HG02840 (cell line): Measurements from ENCODE around the gene ZNF837.
"Not testable (repeated sequence)": the region's sequence is repeated elsewhere in the genome, so short reads cannot be mapped to it uniquely, and the experiment has no call there.

Source experiments
- ATAC-seq: cut with Tn5 transposase; IDR thresholded peaks from one replicate; pipeline ENCODE4 v1.9.1; 2021; ENCODE audit warnings: mild to moderate bottlenecking, moderate library complexity, moderate number of reproducible peaks; ENCODE audit not compliant: unreplicated experiment, low FRiP score

The ZNF837 gene

GRCh38 chr19:58351990-58352755 lies 28.7 kb downstream of the ZNF837 start:
- ATAC-seq: no peak

GRCh38 chr19:58351558-58351878 lies 29.3 kb downstream of the ZNF837 start:
- no peak for ATAC-seq

GRCh38 chr19:58350871-58351557 lies 29.8 kb downstream of the ZNF837 start:
- ATAC-seq: no peak

GRCh38 chr19:58350001-58350861 lies 30.6 kb downstream of the ZNF837 start:
- no peak for ATAC-seq

GRCh38 chr19:58349590-58349989 lies 31.2 kb downstream of the ZNF837 start:
- no peak for ATAC-seq

- ATAC-seq: not testable (repeated sequence)
Observed at GRCh38 chr19:58348080-58348479, 32.8 kb downstream of the ZNF837 start.

GRCh38 chr19:58346961-58347929 lies 33.6 kb downstream of the ZNF837 start:
- peak; percentile 64 for ATAC-seq

GRCh38 chr19:58345558-58345957 lies 35.3 kb downstream of the ZNF837 start:
- ATAC-seq: no peak

- ATAC-seq: no peak
Observed at GRCh38 chr19:58338825-58339558, 41.8 kb downstream of the ZNF837 start.

GRCh38 chr19:58338336-58338735 lies 42.5 kb downstream of the ZNF837 start:
- ATAC-seq: no peak

- ATAC-seq: no peak
Observed at GRCh38 chr19:58336820-58337219, 44.0 kb downstream of the ZNF837 start.

GRCh38 chr19:58336216-58336615 lies 44.6 kb downstream of the ZNF837 start:
- no peak for ATAC-seq

- ATAC-seq: no peak
Observed at GRCh38 chr19:58335630-58336029, 45.2 kb downstream of the ZNF837 start.

- ATAC-seq: no peak
Observed at GRCh38 chr19:58334691-58335249, 46.1 kb downstream of the ZNF837 start.

GRCh38 chr19:58332697-58333096 lies 48.1 kb downstream of the ZNF837 start:
- no peak for ATAC-seq

- ATAC-seq: no peak
Observed at GRCh38 chr19:58330458-58330857, 50.4 kb downstream of the ZNF837 start.

- ATAC-seq: no peak
Observed at GRCh38 chr19:58328999-58329398, 51.8 kb downstream of the ZNF837 start.

GRCh38 chr19:58326914-58327726 lies 53.7 kb downstream of the ZNF837 start, which contains the start of gene ZSCAN22:
Gene ZSCAN22, plus strand, starts transcription at chr19:58326994. Its CDS starts 7,809 bp downstream, at chr19:58334803.
- peak; percentile 86 for ATAC-seq
